ENCODE data around the gene SDR42E2. TPM values are rescaled to one million over a fixed set of nuclear protein-coding genes. Genes with fewer than 3 reads are reported as not detected.

Gene SDR42E2
- polyA plus RNA-seq, 1 donor from 2014 or later, result not detected

DNA sequence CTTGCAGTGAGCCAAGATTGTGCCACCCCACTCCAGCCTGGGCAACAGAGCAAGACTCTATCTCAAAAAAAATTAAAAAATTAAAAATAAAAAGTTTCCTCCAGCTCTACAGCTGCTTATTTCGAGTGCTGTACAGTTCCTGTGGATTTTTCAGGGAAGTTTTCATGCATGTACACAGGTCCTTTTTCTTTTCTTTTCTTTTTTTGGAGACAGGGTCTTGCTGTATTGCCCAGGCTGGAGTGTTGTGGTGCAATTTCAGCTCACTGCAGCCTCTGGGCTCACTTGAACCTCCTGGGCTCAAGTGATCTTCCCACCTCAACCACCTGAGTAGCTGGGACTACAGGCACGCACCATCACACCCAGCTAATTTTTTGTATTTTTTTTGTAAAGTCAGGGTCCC lies 59.7 kb downstream of the SDR42E2 start:
- H3K9me2 ChIP-seq (ENCODE audit: insufficient read depth, low read length), result no peaks in the 10 kb centered on the region
- TF ChIP-seq TAF1 (IDR thresholded peaks at IDR 0.05; ENCODE audit: low read depth) (no peak), REST (IDR thresholded peaks at IDR 0.05; ENCODE audit: borderline replicate concordance) (no peak), EP300 (conservative IDR thresholded peaks at IDR 0.05; ENCODE audit: poor library complexity, severe bottlenecking) (no peak), SMC3 (conservative IDR thresholded peaks at IDR 0.05; ENCODE audit: poor library complexity) (no peak), POLR2AphosphoS5 (IDR thresholded peaks at IDR 0.05) (no peak), RAD21 (conservative IDR thresholded peaks at IDR 0.05) (no peak), EZH2 (IDR thresholded peaks at IDR 0.05; ENCODE audit: borderline replicate concordance, insufficient read depth, low read length, poor library complexity, severe bottlenecking) (no peak), MXI1 (conservative IDR thresholded peaks at IDR 0.05; ENCODE audit: poor library complexity, severe bottlenecking) (no peak)
- TF ChIP-seq, protein P1, sequence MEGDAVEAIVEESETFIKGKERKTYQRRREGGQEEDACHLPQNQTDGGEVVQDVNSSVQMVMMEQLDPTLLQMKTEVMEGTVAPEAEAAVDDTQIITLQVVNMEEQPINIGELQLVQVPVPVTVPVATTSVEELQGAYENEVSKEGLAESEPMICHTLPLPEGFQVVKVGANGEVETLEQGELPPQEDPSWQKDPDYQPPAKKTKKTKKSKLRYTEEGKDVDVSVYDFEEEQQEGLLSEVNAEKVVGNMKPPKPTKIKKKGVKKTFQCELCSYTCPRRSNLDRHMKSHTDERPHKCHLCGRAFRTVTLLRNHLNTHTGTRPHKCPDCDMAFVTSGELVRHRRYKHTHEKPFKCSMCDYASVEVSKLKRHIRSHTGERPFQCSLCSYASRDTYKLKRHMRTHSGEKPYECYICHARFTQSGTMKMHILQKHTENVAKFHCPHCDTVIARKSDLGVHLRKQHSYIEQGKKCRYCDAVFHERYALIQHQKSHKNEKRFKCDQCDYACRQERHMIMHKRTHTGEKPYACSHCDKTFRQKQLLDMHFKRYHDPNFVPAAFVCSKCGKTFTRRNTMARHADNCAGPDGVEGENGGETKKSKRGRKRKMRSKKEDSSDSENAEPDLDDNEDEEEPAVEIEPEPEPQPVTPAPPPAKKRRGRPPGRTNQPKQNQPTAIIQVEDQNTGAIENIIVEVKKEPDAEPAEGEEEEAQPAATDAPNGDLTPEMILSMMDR (IDR thresholded peaks at IDR 0.05; ENCODE audit: poor library complexity, severe bottlenecking), result no peak
- H3K4me3 ChIP-seq (ENCODE audit: low read length), result no peak overlapping the region
- H3K79me2 ChIP-seq (replicated peaks; ENCODE audit: insufficient read depth, low read length), result no peaks in the 10 kb centered on the region
- H3K36me3 ChIP-seq (ENCODE audit: insufficient read depth, low read length), result no peaks in the 10 kb centered on the region
- no peak overlapping the region for H3K27ac ChIP-seq (ENCODE audit: low read length)
- no peaks in the 10 kb centered on the region for H3K27me3 ChIP-seq (ENCODE audit: insufficient read depth, low read depth, low read length)
- H3K4me2 ChIP-seq (ENCODE audit: low read length), result no peak overlapping the region
- H3F3A ChIP-seq (ENCODE audit: insufficient read depth, low read length, poor library complexity, severe bottlenecking), result no peaks in the 10 kb centered on the region
- H3K9ac ChIP-seq (ENCODE audit: low read length), result no peak overlapping the region
- H2AFZ ChIP-seq (ENCODE audit: low read depth, low read length), result no peak overlapping the region
- H4K20me1 ChIP-seq (ENCODE audit: insufficient read depth), result no peaks in the 10 kb centered on the region
- H3K9me3 ChIP-seq (ENCODE audit: low read length), result no peaks in the 10 kb centered on the region

- H3K9me3 ChIP-seq (ENCODE audit: low read length), result no peaks in the 10 kb centered on the region
- TF ChIP-seq TAF1 (IDR thresholded peaks at IDR 0.05; ENCODE audit: low read depth) (no peak), SMC3 (conservative IDR thresholded peaks at IDR 0.05; ENCODE audit: poor library complexity) (no peak), POLR2AphosphoS5 (IDR thresholded peaks at IDR 0.05) (no peak), EZH2 (IDR thresholded peaks at IDR 0.05; ENCODE audit: borderline replicate concordance, insufficient read depth, low read length, poor library complexity, severe bottlenecking) (no peak)
- no peaks in the 10 kb centered on the region for H3K79me2 ChIP-seq (replicated peaks; ENCODE audit: insufficient read depth, low read length)
- H3K9me2 ChIP-seq (ENCODE audit: insufficient read depth, low read length), result no peaks in the 10 kb centered on the region
- H3F3A ChIP-seq (ENCODE audit: insufficient read depth, low read length, poor library complexity, severe bottlenecking), result no peaks in the 10 kb centered on the region
- no peak overlapping the region for H3K4me3 ChIP-seq (ENCODE audit: low read length)
- no peak overlapping the region for H3K27ac ChIP-seq (ENCODE audit: low read length)
- no peak overlapping the region for H3K4me2 ChIP-seq (ENCODE audit: low read length)
- no peaks in the 10 kb centered on the region for H3K36me3 ChIP-seq (ENCODE audit: insufficient read depth, low read length)
- H4K20me1 ChIP-seq (ENCODE audit: insufficient read depth), result no peaks in the 10 kb centered on the region
- H3K9ac ChIP-seq (ENCODE audit: low read length), result no peak overlapping the region
- H3K27me3 ChIP-seq (ENCODE audit: insufficient read depth, low read depth, low read length), result no peaks in the 10 kb centered on the region
- H2AFZ ChIP-seq (ENCODE audit: low read depth, low read length), result no peak overlapping the region
Observed at GRCh38 chr16:22222998-22223397, 60.7 kb downstream of the SDR42E2 start.

All from neural cell (in vitro differentiated cells).